GM18507 (cell line): Measurements from ENCODE around the gene MAN2A1.
"Not testable (repeated sequence)": the region's sequence is repeated elsewhere in the genome, so short reads cannot be mapped to it uniquely, and the experiment has no call there.

Source experiments
- DNase-seq: peaks from one replicate; pipeline ENCODE4 v3.0.0; 2011; ENCODE audit warnings: low read depth; ENCODE audit not compliant: insufficient read length; ENCODE audit errors: extremely low spot score
- FAIRE-seq: peaks from 2 replicates; lab custom pipeline; 2011; peaks lifted over from hg19 to GRCh38; lab: Jason Lieb, UNC

The MAN2A1 gene

DNA sequence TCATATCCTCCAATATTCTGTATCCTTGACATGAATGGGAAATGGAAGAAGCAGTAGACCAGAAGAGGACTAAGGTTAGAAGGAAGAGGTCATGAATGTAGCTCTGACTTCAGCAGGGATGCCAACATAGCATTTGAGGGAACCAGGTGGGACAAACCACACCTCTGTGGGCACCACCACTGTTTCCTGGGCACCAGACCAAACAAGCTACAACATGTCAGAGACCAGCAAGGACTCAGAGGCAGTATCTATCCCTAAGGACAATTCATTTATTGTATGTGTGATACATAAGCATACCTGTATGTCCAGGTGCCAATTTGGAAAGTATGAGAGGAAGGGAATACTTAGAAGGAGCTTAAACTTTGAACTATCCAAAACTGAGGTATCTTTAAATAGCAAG, 192.8 kb downstream of the MAN2A1 start:
- DNase-seq, result no peak
- FAIRE-seq, result no peak

DNA sequence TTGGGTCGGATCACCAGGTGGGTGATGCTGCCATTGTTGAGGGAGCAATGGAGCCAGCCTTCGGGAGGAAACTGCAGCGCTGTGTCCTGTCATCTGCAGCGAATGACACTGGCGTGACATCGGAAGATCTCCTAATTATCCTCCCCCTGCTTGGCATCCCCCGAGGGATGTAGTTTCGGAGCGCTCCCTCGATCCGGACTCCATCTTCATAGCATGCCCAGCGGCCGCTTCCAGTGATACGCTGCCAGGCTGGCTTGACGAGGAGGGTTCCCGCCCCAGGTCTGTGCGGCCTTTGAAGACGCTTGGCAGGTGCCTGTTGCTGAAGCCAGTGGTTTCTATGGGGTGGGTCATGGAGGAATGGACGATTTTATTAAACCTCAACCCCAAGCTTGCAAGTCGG, 194.9 kb downstream of the MAN2A1 start:
- no peak for DNase-seq
- no peak for FAIRE-seq

DNA sequence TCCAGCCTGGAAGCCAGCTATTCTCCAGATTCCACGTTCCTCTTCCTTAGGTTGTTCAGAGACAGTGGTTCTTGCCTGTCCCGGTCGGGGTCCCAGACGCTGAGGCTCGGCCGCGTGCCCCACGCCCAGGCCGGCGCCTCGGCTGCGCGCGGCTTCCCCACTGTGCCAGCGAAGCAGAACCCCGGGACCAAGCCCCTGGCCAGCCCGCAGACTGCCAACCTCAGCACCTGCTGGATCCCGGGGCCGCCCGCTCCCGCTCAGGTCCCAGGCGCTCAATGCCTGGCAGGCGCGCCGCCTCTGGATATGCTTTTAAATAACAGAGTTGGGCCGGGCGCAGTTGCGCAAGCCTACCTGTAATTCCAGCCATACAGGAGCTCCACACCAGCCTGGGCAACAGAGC, 195.5 kb downstream of the MAN2A1 start:
- no peak for FAIRE-seq
- no peak for DNase-seq

DNA sequence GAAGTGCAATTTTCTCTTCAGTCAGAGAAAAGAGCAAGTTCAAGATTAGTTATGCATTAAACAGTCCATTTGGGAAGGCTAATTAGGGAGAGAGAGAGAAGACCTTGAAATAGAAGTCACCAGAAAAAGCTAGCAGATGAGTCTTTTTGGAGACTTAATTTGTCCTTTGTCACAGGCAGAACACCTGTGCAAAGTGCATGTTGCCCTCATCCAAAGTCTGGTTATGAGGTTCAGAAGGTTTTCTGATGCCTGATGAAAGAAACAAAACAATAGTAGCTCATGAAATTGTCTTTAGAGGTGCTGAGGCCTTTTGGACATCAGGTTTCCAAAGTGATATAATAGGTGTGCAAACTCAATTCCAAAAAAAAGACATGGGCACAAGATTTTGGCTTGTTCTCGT, 199.3 kb downstream of the MAN2A1 start:
- no peak for DNase-seq
- no peak for FAIRE-seq

DNA sequence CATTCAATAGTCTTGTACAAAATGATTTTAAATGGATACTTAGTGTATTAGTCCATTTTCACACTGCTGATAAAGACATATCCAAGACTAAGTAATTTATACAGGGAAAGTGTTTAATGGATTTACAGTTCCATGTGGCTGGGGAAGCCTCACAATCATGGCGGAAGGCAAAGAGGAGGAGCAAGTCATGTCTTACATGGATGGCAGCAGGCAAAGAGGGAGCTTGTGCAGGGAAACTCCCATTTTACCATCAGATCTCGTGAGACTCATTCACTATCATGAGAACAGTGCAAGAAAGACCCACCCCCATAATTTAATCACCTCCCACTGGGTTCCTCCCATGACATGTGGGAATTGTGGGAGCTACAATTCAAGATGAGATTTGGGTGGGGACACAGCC, 203.5 kb downstream of the MAN2A1 start:
- FAIRE-seq, DNase-seq: not testable (repeated sequence)

DNA sequence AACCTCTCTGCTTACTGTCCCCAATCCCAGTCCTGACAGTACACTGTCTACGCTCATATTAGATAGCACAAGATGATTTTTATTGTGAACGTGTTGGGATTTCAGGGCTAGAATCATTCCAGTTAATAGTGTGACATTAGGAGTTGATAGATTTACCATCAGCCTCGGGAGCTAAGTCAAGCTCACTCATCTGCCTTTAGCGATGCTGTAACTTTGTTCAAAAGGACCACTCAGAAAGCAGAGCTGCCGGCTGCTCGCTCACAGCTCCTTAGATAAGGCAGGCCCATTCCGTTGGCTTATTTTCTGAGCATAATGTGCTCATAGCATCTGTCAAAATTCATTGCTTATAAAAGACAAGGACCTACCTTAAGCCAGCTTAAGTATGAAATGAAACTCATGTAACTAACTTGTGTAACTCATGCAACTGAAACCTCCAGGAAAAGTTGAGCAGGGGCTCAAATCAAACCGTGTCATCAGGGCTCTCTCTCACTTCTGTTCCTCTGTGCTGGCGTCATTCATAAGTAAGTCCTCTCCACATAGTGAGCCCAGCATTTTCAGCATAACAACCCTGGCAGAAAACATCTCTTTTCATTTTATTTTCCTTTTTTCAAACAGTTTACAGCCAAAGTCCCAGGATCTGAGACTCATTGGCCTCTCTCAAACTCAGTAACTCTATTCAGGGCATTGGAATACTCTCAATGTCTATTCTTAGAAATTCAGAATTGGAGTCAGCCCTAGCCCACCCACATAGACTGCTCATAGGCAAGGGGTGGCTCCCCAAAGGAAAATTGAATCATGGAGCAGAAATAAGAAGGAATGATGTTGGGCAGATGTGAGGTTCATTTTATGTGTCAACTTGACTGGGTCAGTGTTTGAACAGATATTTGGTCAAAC, 208.8 kb downstream of the MAN2A1 start:
- FAIRE-seq (no peak), DNase-seq (no peak)

DNA sequence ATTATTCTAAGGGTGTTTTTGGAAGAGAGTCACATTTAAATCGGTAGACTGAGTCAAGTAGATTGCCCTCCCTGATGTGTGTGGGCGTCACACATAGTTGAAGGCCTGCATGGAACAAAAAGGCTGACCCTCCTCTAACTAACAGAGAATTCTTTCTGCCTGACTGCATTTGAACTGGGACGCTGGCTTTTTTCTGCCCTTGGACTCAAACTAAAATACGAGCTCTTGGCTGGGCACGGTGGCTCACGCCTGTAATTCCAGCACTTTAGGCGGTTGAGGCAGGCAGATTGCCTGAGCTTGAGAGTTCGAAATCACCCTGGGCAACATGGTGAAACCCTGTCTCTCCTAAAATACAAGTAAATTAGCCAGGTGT, 209.4 kb downstream of the MAN2A1 start:
- FAIRE-seq (no peak), DNase-seq (no peak)

DNA sequence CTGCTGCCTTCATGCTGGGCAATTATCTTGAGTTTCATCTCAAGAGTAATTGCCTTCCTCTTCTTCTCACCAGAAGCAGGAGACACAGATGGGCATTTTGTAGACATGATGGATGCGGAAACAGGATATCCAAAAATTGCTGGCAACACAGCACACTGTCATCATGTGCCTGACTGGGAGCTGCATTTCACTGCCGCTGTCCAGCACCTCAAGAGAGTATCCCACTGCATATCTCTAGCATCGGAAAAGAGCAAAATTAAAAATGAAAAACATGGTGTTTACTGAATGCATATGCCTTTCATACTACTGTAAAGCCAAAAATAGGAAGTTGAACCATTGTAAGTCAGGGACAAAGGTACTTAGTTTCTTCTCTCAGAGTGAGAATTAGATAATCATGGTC, 210.7 kb downstream of the MAN2A1 start:
- FAIRE-seq (no peak), DNase-seq (no peak)

DNA sequence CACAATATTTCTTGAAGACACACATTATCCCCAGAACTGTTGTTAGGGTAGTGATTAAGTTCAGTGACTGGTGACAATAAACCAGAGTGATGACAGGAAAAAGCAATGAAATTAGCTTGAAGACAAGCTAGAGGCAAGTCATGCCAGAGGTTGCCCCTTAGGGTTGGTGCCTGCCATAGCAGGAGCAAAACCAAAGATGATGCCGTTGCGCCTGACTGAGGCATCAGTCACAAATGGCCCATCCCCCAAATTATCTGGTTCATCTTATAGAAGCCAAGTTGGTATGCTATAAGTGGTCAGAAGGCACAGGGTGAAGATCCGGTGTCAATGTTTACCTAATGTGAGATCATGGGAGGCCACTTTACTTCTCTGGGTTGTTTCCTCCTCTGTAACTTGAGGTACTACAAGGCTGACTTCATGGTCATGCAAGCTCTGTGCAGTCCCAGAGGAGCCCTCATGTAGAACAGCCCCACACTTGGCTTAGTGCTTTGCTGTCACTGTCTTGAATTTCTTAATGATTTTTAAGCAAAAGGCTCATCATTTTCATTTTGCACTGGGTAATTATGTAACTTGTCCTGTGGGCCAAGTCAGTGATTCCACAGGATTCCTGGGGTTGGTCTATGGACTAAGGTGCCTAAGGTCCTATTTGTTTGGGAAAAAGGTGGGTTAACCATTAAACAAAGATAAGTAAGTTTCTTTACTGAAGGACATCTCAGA, 211.3 kb downstream of the MAN2A1 start:
- no peak for FAIRE-seq
- DNase-seq, result no peak

DNA sequence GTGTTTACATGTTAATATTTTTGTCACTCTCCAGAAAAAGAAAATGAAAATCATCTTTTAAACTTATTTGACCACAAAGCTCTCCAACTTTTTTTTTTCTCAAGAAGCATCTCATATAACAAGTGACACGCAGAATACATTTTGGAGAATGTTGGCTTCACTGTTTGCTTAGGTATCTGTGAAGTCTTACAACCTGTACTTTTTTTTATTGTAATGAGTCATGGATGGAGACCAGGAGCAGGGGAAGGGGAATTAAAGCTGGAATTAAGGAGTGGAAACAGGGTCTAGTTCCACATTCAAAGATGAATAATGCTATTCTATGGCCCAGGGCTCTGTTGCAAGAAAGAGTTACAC, 211.9 kb downstream of the MAN2A1 start:
- no peak for DNase-seq
- FAIRE-seq, result no peak

DNA sequence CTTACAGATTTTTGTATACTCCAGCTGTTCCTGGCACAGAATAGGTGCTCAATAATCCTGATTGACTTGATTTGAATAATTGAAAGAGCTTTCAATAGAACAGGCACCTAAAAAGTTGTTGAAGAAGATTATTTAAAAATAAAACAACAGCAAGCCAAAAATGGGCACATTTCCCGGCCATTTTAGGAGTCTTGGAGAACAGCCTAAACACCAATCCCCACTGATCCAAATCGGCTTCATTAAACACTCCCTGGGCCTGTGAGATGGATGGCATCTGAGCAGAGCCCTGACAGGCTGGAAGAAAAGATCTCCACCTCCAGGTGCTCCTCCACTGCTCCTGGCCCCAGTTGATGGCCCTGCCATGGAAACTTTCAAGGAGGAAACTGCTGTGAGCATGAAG, 213.3 kb downstream of the MAN2A1 start:
- no peak for FAIRE-seq
- DNase-seq, result no peak

DNA sequence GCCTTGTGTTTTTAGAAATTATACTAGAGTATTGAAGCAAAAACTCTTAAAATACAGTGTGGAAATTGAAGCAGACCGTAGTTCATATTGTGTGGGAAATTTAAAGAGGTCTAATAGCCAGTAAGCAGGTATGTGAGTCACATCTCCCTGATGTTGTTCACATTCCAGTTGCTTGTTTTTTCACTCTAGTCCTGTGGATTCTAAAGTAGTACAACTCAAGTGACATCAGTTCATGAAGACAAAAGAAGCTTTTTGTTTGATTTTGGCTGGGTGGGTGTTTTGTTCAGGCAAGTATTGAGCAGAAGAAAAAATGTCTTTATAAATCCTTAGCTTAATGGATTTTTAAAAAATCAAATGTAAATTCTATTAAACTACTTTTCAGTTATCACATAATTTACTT, 216.2 kb downstream of the MAN2A1 start:
- DNase-seq (no peak), FAIRE-seq (no peak)

DNA sequence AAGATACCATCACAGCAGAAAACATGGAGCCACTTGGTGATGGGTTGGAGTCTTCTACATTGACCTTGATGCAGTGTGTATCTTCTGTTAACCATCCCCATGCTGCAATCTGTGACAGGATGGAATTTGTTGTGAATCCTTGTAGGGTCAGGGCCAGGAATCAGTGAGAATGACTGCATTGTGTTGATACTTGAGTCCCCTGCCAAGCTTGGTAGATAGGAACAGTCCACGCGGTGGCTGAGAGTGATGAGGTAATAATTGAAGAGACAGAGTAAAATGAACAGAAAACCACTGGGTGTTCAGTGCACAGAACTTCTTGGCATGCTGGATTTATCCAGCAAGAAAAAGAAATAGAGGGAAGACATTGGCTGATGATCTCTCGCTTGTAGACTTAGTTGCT, 217.5 kb downstream of the MAN2A1 start:
- no peak for FAIRE-seq

DNA sequence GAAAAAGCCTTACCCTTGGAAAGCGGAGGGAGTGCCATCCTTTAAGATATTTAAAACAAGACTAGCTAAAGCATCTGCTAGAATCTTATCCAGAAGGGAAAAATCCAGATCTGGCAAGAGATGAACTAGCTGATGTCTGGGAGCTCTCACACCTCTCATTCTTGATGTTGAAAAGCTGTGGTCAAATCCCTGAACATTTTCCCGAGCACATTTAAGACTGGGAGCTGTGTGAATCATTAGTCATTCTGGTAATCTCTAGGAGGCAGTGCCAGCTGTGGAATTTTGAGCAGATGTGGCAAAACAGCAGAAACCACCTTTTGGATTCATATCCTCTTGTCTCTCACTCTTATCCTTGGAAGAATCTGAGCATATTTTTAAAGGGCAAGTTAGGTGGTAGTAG, 218.0 kb downstream of the MAN2A1 start:
- DNase-seq, result no peak

More for the DNA sequence above, 217.5 kb downstream of the MAN2A1 start:
- no peak for DNase-seq

DNA sequence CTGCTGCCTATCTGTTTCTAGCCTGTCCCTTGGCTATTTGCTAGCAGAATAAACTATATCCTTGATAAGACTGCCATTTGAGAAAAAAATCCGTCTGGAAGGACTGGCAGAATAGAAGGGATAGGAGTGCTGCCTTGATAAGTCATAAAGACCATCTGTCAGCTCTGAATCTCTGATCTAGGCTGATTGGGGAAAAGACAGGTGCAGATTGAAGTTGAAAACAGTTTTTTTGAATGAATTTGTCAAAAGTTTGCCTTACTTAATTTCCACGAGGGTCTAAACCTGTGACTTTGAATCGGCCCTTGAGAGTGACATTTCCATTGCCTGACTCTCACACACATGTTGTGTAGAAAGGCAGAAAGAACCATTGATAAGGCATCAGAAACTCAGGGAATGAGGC, 218.6 kb downstream of the MAN2A1 start:
- DNase-seq (no peak), FAIRE-seq (no peak)

More for the DNA sequence above, 218.0 kb downstream of the MAN2A1 start:
- no peak for FAIRE-seq

DNA sequence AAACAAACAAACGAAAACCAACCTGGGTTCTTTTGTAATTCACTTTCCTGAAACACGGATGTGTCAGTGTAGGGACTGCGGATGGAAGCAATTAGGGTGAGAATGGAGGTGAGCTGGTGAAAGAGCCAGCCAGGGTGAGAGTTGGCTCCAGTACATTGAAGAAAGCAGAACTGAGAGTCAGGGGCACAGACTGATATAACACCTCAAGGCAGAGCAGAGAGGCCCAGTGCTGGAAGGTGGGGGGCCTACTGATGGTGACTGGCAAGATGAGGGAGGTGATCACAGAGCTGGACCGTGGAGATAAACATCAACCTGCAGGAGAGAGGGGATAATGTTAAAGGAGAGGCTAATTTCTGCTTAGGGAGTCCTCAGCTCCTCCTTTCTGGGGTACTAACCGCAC, 221.1 kb downstream of the MAN2A1 start:
- DNase-seq (no peak), FAIRE-seq (no peak)

DNA sequence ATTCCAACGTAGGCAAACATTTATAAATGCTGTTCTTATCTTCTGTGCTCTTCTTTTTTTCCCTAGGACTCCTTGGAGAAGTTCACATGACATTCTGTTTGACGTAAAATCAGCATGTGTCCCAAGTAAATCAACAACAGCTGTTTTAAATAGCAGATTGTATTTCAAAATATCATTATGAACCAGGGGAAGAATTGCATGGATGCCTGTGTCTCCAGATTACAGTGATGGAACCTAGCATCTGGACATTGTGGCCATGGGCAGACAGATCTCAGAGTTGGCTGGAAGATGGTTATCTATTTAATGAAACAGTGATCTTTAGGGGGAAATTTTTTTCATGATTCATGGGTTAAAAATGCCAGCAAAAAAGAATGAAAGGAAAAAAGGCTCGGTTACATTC, 222.0 kb downstream of the MAN2A1 start:
- no peak for FAIRE-seq
- DNase-seq, result no peak

DNA sequence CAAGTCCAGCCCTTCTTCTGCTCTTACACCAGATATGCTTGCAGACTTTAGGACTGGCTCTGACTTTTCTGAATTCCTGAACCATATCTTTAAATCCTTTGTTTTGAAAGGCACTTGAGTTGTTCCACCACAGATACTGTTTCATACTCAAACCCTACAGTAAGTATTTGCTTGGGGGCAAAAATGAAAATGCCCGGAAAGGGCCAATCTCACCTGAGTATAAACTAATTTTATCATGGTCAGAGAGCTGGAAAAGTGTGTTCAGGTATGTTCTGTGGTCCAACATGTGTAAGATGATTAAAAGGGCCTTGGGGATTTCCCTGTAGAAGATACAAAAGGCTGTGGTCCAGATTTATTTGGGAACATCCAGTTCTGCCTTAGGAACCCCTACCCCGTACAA, 225.2 kb downstream of the MAN2A1 start:
- no peak for FAIRE-seq
- DNase-seq, result no peak

DNA sequence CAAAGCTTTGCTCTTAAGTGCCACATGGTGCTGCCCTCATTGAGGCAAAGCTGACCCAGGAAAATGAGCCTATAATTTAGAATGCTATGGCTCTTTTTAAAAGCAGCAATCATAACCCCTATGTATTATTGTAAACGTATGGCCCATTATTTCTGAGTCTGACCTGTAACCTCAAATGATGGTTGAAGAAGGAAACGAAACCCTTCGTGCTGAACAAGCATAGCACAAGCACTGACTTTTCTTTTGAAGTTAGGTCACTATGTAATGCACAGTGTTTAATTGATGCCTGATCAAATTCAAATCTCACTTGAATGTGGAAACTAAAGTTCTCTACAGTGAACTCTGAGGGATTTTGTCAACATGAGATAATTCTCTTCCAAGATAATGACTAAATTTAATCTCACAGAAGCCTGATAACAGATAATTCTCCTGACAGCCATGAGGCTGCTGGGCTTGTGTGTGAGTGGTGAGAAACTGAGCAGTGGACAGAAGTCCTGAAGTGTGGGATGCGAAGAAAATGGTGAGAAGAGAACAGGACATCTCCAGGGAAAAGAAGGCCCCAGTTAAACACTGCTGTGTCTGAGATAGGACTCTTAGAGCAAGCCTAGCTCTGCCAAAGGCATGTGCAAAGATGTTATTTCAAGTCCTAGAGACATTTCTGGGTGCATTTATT, 226.9 kb downstream of the MAN2A1 start:
- no peak for FAIRE-seq
- no peak for DNase-seq
